HK-2 (cell line): ENCODE measurements around the gene ZBTB22.
A peak's percentile ranks its signal among the peaks of the same experiment; 100 is the strongest.
"Not testable (repeated sequence)": the region's sequence is repeated elsewhere in the genome, so short reads cannot be mapped to it uniquely, and the experiment has no call there.

ENCODE experiments used
- DNase-seq: peaks from one replicate; pipeline ENCODE4 v3.0.0-alpha.2; 2018; ENCODE audit not compliant: unreplicated experiment

Gene ZBTB22, protein sequence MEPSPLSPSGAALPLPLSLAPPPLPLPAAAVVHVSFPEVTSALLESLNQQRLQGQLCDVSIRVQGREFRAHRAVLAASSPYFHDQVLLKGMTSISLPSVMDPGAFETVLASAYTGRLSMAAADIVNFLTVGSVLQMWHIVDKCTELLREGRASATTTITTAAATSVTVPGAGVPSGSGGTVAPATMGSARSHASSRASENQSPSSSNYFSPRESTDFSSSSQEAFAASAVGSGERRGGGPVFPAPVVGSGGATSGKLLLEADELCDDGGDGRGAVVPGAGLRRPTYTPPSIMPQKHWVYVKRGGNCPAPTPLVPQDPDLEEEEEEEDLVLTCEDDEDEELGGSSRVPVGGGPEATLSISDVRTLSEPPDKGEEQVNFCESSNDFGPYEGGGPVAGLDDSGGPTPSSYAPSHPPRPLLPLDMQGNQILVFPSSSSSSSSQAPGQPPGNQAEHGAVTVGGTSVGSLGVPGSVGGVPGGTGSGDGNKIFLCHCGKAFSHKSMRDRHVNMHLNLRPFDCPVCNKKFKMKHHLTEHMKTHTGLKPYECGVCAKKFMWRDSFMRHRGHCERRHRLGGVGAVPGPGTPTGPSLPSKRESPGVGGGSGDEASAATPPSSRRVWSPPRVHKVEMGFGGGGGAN

DNA sequence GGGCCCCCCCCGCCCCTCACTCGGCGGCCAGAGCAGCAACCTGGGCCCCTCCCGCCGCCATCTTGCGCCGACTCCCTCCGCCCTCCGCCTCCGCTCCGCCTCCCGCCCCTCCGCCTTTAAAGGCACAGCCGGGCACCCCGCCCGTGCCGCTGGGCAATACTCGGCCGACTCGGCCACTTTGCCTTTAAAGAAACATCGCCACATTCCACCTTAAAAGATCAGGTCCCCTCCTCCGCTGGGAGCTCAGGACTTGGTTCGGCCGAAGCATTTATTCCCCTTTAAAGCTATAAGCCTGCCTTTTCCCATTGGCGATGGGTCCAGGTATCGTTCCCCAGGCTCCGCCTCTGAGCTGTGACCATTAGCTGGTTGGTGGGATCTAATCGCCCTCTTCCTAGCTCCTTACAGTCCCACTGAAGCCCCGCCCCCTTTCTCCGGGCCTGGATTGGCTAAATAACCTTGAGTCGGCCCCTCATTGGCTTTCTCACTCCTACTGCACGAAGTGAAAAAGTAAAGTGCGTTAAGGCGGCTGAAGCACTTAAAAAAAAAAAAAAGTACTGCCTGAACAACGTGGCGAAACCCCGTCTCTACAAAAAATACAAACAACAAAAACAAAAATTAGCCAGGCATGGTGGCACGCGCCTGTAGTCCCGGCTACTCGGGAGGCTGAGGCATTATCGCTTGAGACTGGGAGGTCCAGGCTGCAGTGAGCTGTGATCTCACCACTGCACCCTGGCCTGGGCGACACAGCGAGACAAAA lies at the start of gene ZBTB22:
ZBTB22 (minus strand) TSS at position 76 of the 757 bp plus-strand sequence. CDS start 828 bp downstream, outside the sequence.
- peak; percentile 96 for DNase-seq

DNA sequence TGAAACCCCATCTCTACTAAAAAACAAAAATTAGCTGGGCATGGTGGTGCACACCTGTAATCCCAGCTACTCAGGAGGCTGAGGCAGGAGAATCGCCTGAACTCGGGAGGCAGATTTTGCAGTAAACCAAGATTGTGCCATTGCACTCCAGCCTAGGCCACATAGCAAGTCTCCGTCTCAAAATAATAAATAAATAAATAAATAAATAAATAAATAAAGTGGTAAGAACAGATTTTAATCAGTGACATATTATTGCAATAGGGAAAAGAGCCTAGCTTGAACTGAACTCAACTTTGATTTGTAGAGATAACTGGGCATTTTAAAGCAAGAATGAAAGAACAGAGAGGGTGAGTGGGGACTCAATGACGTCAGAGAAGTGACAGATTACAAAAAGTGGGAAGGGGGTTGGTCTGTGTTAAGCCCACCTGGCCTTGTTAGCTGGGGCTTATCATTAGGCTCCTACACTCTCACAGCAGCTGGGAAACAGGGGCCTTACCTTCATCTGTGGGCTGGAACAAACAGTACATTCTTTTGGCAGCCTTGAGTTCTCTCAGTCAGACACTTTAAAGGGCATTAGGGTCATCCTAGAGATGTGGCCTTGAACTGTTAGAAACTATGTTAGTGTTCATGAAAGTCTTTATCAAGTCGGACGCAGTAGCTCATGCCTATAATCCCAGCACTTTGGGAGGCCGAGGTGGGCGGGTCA lies 49.6 kb upstream of the ZBTB22 start:
- DNase-seq: no peak

DNA sequence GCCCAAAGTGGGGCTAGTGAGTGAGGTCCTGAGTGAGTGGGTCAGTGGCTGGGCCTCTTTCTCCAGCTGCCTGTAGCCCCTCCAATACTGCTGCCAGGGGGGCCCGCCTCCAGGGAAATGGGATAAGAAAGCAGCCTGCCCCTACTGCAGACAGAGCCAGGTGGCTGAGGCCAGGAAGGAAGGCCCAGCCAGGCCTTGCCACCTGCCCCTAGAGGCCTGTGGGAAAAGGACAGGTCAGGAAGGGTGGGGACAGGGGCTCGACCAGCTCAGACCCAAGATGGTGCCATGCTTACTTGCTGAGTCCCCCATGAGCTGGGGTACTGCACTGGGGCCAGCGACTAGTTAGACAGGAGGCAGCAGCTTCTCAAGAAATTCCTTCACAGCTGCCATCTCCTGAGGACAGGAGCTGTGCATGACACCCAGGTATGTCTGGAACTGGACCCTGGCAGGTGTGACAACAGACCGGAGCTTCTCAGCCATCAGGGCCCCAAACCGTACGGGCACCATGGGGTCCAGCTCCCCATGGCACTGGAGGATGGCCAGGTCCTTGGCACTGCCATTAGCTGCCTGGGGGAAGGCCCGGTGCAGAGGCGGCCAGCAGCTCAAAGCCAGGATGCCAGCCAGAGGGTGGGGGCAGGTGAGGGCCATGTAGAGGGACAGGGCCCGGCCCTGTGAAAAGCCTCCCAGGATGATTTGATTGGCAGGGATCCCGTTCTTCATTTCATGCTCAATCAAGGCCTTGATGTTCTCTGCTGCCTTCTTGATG lies 47.8 kb upstream of the ZBTB22 start:
- not testable (repeated sequence) for DNase-seq

DNA sequence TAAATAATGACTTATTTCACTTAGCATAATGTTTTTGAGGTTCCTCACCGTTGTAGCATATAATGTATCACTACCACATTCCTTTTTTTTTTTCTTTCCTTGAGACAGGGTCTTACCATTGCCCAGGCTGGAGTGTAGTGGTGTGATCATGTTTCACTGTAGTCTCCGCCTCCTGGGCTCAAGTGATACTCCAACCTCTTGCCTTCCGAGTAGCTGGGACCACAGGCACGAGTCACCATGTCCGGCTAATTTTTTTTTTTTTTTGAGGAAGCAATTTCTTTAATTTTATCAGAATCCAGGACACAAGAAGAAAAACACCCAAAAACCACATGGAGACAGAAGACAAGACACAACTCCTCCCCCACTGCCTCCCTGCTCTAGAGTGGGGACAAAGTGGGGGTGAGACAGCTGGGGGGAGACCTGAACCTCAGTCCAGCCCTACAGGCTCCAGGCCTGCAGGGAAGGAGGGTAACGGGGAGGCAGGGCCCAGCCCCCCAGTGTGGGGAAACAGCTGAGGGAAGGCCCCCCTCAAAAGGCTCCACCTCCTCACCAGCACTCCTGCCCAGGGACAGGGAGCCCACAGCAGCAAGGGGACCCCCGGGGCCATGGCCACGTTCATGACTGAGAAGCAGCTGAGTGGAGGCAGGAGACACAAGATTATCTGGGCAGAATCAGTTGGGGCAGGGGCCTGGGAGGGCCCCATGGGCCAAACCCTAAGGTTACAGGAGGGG lies 47.1 kb upstream of the ZBTB22 start:
- peak; percentile 44 for DNase-seq

DNA sequence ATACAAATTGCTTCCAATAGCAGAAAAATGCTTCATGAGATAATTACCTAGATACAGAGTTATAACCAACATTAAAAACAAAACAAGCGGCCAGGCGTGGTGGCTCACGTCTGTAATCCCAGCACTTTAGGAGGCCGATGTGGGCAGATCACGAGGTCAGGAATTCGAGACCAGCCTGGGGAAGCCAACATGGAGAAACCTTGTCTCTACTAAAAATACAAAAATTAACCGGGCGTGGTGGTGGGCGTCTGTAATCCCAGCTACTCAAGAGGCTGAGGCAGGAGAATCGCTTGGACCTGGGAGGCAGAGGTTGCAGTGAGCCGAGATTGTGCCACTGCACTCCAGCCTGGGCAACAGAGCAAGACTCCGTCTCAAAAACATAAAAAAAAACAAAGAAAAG lies 45.9 kb upstream of the ZBTB22 start:
- DNase-seq: not testable (repeated sequence)

DNA sequence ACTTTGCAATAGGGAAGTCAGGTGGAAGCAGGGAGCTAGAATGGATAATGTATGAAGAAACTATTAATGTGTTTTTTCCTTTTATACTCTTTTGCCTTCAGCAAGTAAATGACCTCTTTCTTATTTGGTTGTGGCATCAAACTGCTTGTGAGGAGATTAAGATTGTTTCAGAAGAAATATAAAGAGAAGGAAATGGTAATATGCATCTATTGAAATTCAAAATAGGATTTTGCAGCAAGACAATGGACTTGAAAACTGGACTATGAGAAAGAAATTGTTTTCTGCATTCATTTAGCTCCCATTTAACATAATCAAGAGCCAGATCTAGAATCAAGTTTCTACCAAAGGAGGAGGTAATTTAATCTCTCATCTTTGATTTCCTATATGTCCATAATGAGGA lies 41.8 kb upstream of the ZBTB22 start:
- DNase-seq: no peak

DNA sequence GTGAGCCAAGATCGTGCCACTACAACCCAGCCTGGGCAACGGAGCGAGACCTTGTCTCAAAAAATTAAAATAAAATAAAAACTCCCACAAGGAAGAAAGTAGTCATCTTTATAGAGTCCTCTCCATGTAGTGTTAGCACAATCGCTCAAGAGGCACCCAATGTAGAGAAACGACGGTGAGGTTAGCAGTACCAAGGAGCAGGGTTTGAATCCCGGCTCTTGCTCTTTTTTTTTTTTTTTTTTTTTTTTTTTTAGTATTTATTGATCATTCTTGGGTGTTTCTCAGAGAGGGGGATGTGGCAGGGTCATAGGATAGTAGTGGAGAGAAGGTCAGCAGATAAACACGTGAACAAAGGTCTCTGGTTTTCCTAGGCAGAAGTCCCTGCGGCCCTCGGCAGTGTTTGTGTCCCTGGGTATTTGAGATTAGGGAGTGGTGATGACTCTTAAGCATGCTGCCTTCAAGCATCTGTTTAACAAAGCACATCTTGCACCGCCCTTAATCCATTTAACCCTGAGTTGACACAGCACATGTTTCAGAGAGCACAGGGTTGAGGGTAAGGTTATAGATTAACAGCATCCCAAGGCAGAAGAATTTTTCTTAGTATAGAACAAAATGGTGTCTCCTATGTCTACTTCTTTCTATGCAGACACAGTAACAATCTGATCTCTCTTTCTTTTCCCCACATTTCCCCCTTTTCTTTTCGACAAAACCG lies 39.8 kb upstream of the ZBTB22 start:
- DNase-seq: peak; percentile 11

DNA sequence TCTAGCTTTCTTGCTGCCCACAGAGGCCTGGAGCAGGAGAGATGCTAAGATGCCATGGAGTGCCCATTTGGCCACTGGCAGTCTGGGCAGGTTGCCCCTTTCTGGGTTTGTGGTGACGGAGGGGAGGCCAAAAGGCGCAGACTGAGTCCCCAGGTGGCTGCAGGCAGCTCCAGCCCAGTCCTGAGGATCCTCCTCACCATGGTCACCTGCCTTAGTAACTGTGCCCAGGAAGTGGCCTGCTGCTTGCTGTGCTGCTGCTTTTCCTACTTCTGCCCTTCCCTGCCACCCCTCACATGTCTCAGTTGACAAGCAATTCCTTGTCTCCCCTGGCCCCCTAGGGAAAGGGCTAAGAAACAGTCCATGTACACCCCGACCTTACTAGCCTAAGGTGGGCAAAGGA lies 38.8 kb upstream of the ZBTB22 start:
- DNase-seq: no peak

DNA sequence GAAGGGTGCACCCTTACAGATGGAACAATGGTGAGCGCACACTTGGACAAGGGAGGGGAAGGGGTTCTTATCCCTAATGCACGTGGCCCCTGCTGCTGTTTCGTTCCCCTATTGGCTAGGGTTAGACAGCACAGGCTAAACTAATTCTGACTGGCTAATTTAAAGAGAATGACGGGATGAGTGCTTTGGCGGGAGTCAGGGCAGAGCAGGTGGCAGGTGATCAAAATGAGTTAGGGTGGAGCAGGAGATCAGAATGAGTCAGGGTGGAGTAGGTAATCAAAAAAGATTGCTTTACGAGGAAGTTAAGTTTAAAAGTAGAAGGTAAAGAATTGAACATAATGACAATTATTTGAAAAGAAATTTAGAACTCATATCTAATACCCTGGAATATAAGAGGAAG lies 38.3 kb upstream of the ZBTB22 start:
- DNase-seq: not testable (repeated sequence)

DNA sequence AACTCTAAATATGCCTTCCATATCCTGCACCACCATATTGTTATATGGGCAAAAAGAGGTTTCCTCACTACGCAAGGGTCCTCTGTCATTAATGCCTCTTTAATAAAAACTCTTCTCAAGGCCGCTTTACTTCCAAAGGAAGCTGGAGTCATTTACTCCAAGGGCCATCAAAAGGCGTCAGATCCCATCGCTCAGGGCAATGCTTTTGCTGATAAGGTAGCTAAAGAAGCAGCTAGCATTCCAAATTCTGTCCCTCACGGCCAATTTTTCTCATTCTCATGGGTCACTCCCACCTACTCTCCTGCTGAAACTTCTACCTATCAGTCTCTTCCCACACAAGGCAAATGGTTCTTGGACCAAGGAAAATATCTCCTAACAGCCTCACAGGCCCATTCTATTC lies 30.3 kb upstream of the ZBTB22 start:
- no peak for DNase-seq

DNA sequence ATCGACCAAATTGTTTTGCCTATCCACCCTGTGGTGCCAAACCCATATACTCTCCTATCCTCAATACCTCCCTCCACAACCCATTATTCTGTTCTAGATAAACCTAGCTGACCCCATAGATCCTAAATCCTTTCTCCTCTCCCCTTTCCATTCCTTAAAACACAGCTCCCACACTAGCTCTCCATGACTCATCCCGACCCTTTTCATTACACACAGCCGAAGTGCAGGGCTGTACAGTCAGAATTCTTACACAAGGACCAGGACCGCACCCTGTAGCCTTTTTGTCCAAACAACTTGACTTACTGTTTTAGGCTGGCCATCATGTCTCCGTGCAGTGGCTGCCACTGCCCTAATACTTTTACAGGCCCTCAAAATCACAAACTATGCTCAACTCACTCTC lies 29.4 kb upstream of the ZBTB22 start:
- not testable (repeated sequence) for DNase-seq

DNA sequence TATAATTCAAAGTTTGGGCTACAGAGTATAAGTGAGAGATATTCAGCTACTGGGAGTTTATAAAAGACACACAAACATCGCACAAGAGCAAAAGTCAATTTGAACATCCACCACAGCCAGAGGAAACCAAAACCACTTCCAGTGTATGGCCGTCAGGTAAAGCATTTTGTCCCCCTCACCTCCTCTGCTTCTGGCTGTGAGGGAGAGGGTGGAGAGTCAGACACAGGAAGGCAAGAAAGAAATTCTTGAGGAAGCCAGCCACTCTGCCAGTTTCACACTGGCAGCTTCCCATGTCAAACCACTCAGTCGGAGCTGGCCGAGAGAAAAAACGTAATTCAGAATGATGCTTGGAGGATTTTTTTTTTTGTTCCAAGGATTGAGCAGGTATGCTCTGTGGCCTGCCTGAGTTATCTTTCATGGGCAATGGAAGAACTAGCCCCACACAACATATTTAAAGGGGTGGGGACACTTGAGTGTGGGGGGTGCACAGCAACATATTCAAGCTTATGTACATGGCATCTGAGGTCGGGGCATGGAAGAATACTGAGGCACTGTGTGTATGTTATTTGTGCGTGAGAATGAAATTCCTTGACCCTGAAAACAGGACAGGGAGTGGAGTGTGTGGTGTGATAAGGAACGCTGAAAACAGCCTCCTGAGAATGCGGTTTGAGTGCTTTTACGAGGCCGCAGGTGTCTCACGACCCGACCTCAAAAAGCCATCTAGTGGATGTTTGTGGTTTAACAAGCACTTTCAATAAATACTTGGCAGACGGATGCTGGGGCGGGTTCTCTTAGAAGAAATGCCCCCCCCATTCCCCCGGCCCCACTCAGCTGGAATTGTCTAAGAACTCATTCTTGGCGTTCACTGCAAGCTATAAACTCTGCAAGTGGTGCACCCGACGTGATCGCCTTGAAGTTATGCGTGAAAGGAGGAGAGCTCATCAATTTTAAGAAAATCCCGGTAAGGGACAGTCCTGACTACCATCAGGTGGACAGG lies 27.5 kb upstream of the ZBTB22 start:
- DNase-seq: peak; percentile 61

DNA sequence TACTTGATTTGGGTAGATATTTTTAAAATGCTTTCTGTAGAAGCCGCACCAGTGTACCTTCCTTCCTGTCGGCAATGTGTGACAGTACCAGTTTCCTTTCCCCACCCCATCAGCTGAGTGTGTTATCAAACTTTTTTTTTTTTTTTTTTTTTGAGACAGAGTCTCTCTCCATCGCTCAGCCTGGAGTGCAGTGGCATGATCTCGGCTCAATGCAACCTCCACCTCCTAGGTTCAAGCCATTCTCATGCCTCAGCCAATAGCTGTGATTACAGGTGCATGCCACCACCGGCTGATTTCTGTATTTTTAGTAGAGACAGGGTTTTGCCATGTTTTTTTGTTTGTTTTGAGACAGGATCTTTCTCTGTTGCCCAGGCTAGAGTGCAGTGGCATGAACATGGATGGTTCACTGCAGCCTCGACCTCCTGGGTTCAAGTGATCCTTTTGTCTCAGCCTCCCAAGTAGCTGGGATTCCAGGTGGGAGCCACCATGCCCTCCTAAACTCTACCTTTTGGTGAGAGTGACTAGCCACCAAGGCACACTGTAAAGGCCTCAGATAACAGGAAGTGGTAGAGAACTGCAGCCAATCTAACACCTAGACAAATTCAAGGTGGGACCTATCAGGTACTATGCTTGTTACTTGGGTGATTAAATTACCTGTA lies 26.5 kb upstream of the ZBTB22 start:
- no peak for DNase-seq

DNA sequence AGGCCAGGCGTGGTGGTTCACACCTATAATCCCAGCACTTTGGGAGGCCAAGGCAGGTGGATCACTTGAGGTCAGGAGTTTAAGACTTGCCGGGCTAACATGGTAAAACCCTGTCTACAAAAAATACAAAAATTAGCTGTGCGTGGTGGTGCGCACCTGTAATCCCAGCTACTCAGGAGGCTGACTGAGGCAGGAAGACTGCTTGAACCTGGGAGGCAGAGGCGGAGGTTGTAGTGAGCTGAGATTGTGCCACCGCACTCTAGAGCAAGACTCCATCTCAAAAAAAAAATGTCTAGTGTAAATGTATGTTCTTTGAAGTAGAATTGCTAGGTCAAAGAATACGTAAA lies 26.0 kb upstream of the ZBTB22 start:
- not testable (repeated sequence) for DNase-seq

DNA sequence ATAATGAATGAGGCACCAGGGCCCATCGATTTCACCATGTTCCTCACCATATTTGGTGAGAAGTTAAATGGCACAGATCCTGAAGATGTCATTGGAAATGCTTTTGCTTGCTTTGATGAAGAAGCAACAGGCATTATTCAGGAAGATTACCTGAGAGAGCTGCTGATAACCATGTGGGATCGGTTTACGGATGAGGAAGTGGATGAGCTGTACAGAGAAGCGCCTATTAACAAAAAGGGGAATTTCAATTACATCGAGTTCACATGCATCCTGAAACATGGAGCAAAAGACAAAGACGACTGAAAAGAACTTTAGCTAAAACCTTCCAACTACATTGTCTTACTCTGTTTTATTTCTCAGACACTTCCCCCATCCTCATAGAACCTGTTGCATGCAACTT lies 21.6 kb upstream of the ZBTB22 start:
- no peak for DNase-seq

DNA sequence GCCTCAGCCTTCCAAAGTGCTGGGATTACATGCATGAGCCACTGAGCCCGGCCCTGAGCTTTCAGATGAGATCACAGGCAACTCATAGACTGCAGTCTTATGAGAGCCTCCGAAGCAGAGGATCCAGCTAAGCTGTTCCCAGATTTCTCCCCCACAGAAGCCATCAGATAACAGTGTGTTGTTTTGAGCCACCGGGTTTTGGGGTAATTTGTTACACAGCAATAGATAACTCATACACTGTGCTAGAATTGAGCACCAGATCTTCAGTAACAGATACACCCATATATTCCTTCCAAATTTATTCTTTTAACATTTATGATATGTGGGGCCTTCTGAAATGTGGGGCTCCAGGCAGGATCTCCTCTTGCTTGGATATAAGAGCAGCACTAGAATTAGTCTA lies 19.0 kb upstream of the ZBTB22 start:
- no peak for DNase-seq

DNA sequence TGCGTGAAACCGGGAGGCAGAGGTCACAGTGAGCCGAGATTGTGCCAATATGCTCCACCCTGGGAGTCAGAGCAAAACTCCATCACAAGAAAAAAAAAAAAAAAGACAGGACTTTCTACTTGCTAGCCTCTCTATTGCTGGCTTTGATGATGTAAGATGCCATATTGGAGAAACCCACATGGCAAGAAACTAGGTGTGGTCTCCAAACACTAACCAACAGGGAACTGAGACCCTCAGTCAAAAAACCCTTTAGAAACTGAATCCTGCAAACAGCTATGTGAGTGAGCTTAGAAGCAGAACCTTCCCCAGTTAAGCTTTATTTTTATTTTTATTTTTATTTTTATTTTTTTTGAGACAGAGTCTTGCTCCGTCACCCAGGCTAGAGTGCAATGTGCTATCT lies 18.4 kb upstream of the ZBTB22 start:
- DNase-seq: no peak

DNA sequence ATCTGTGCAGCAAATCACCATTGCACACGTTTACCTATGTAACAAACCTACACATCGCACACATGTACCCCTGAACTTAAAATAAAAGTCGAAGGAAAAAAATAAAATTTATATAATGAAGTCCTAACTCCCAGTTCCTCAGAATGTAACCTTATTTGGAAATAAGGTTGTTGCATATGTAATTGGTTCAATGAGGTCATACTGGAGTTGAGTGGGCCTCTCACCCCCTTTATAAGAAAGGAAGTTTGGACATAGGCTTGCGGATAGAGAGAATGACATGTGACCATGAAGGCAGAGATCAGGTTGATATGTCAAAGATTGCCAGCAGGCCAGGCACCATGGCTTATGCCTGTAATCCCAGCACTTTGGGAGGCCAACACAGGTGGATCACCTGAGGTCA lies 16.1 kb upstream of the ZBTB22 start:
- no peak for DNase-seq
